K562 (cell line): ENCODE results near the gene HOXC11.

Experiments used
- CTBP1 ChIP-seq: fragments of 450-650 bp; IDR thresholded peaks from 2 replicates; pipeline ENCODE4 v1.6.1; 2016; ENCODE audit warnings: borderline replicate concordance
- CTCF ChIP-seq, 3 experiments: IDR thresholded peaks in 2 of 3; conservative IDR thresholded peaks in 1 of 3; 2 replicates each; pipeline ENCODE4 v1.5.1; 2011 to 2012; ENCODE audit warnings: low read length in 3 of 3, mild to moderate bottlenecking in 3 of 3, control low read depth in 2 of 3, improper control_type of control experiment in 1 of 3, inconsistent platforms in 1 of 3, low read depth in 1 of 3, mixed read lengths in 1 of 3, moderate library complexity in 1 of 3; ENCODE audit not compliant: insufficient read depth in 2 of 3
- DACH1 ChIP-seq: fragments of 450-650 bp; IDR thresholded peaks from 2 replicates; pipeline ENCODE4 v1.6.1; 2018; ENCODE audit not compliant: partially characterized antibody
- E2F6 ChIP-seq, 2 experiments: IDR thresholded peaks; 2 replicates each; pipeline ENCODE4 v1.6.1; 2011; ENCODE audit warnings: borderline replicate concordance in 1 of 2, control low read depth in 1 of 2, low read depth in 1 of 2, low read length in 1 of 2, mild to moderate bottlenecking in 1 of 2, mixed read lengths in 1 of 2, moderate library complexity in 1 of 2; ENCODE audit not compliant: insufficient read depth in 1 of 2, insufficient read length in 1 of 2, poor library complexity in 1 of 2, severe bottlenecking in 1 of 2; ENCODE audit errors: extremely low read depth in 1 of 2
- FOXK2 ChIP-seq, 2 experiments: fragments of 450-650 bp; IDR thresholded peaks in 1 of 2; conservative IDR thresholded peaks in 1 of 2; 2 replicates each; pipeline ENCODE4 v1.6.1; 2016; ENCODE audit warnings: low read depth in 2 of 2, mild to moderate bottlenecking in 1 of 2
- HMGXB4 ChIP-seq: sonication (generic); formaldehyde crosslinking; IDR thresholded peaks from 2 replicates; pipeline ENCODE4 v1.8.1; 2023; ENCODE audit warnings: mild to moderate bottlenecking, missing genetic modification reagents
- KDM1A ChIP-seq, 2 experiments: fragments of 450-650 bp; IDR thresholded peaks; 2 replicates each; pipeline ENCODE4 v1.6.1; 2016; ENCODE audit warnings: mild to moderate bottlenecking in 2 of 2
- MED1 ChIP-seq: sonication (generic); formaldehyde crosslinking; IDR thresholded peaks from 2 replicates; pipeline ENCODE4 v1.8.1; 2023; ENCODE audit warnings: missing genetic modification reagents, borderline replicate concordance
- TAF1 ChIP-seq: IDR thresholded peaks from 2 replicates; pipeline ENCODE4 v1.6.1; 2011; ENCODE audit warnings: mild to moderate bottlenecking, low read length, moderate library complexity; ENCODE audit not compliant: insufficient read depth, control insufficient read depth, severe bottlenecking; ENCODE audit errors: extremely low read depth
- TFE3 ChIP-seq: fragments of 450-650 bp; formaldehyde crosslinking; IDR thresholded peaks from 2 replicates; pipeline ENCODE4 v1.4.0; 2020; ENCODE audit warnings: mild to moderate bottlenecking, mixed read lengths
- TGIF2 ChIP-seq: sonication (generic); formaldehyde crosslinking; IDR thresholded peaks from 2 replicates; pipeline ENCODE4 v1.8.1; 2022; ENCODE audit warnings: mild to moderate bottlenecking, missing genetic modification reagents, moderate library complexity
- ZBTB8A ChIP-seq: fragments of 450-650 bp; IDR thresholded peaks from 2 replicates; pipeline ENCODE4 v1.6.1; 2018; ENCODE audit warnings: mild to moderate bottlenecking, moderate library complexity; ENCODE audit not compliant: partially characterized antibody
- ZNF224 ChIP-seq: sonication (generic); formaldehyde crosslinking; IDR thresholded peaks from 2 replicates; pipeline ENCODE4 v1.8.0; 2022; ENCODE audit warnings: mild to moderate bottlenecking, missing genetic modification reagents

GRCh38 chr12:53998110-53998899, 25.4 kb downstream of the HOXC11 start:
- no peak for TF ChIP-seq MED1 (CRISPR knock-in tag)
- TF ChIP-seq CTBP1 = no peak
- TF ChIP-seq E2F6 (IDR thresholded peaks at IDR 0.05; ENCODE audit: borderline replicate concordance in 1 of 2, extremely low read depth in 1 of 2, insufficient read depth in 1 of 2, insufficient read length in 1 of 2, low read depth in 1 of 2, low read length in 1 of 2, poor library complexity in 1 of 2, severe bottlenecking in 1 of 2) = no peak
- no peak for TF ChIP-seq ZBTB8A
- no peak for TF ChIP-seq HMGXB4
- TF ChIP-seq KDM1A (IDR thresholded peaks at IDR 0.05) = no peak
- no peak for TF ChIP-seq ZNF224 (CRISPR knock-in tag)
- TF ChIP-seq TAF1 = no peak
- TF ChIP-seq CTCF (IDR thresholded peaks at IDR 0.05 in 2 of 3, conservative IDR thresholded peaks at IDR 0.05 in 1 of 3; ENCODE audit: insufficient read depth in 2 of 3, low read depth in 1 of 3, low read length in 3 of 3) = no peak
- TF ChIP-seq FOXK2 (conservative IDR thresholded peaks at IDR 0.05 in 1 of 2, IDR thresholded peaks at IDR 0.05 in 1 of 2; ENCODE audit: low read depth in 2 of 2) = no peak
- TF ChIP-seq DACH1 = no peak
- no peak for TF ChIP-seq TFE3 (CRISPR knock-in tag)
- TF ChIP-seq TGIF2 = no peak
